OCI-LY7 (cell line): Measurements from ENCODE around the gene NAT9. TPM values are rescaled to one million over a fixed set of nuclear protein-coding genes. Genes with fewer than 3 reads are reported as not detected.

Experiments
- Bru-seq: library from RNA; stranded (reverse); fragments of 400-500 nt; gene quantifications from one replicate; lab custom pipeline; 2021; lab: Mats Ljungman, UMichigan
- BruChase-seq, 2 experiments: library from RNA; stranded (reverse); fragments of 400-500 nt; gene quantifications; one replicate each; lab custom pipeline; 2021; lab: Mats Ljungman, UMichigan
- BruUV-seq: library from RNA; stranded (reverse); fragments of 400-500 nt; replicated peaks from 2 replicates; lab custom pipeline; 2021; lab: Mats Ljungman, UMichigan
- CTCF ChIA-PET: fragments of 300-600 bp; sonication (Branson Sonifier 250); formaldehyde crosslinking; loops from one replicate; lab custom pipeline; 2022; ENCODE audit warnings: antibody characterized with exemption; ENCODE audit not compliant: unreplicated experiment; lab: Charles Lee
- POLR2A ChIA-PET: fragments of 300-600 bp; sonication (Branson Sonifier 250); formaldehyde crosslinking; loops from one replicate; lab custom pipeline; 2022; ENCODE audit warnings: antibody characterized with exemption; lab: Charles Lee
- DNase-seq: peaks from one replicate; pipeline ENCODE4 v3.0.0-alpha.2; 2015; ENCODE audit warnings: low spot score
- H2AFZ ChIP-seq: fragments of 200-600 bp; sonication (generic), shearing (Covaris generic); 2 replicates; pipeline ENCODE4 v1.6.1; 2014; ENCODE audit warnings: mild to moderate bottlenecking, antibody characterized with exemption, low read length, moderate library complexity
- H3K27ac ChIP-seq: fragments of 200-600 bp; sonication (generic); 2 replicates; pipeline ENCODE4 v1.5.1; 2014; ENCODE audit warnings: mixed run types, low read depth, mild to moderate bottlenecking, moderate library complexity, low read length, inconsistent platforms; ENCODE audit not compliant: poor library complexity, severe bottlenecking
- H3K36me3 ChIP-seq: fragments of 200-600 bp; sonication (generic); 2 replicates; pipeline ENCODE4 v1.6.1; 2014; ENCODE audit warnings: mild to moderate bottlenecking, antibody characterized with exemption, low read length, moderate library complexity, mixed read lengths; ENCODE audit not compliant: insufficient read depth
- H3K4me1 ChIP-seq: fragments of 200-600 bp; sonication (generic); 2 replicates; pipeline ENCODE4 v1.5.1; 2014; ENCODE audit warnings: mild to moderate bottlenecking, low read length; ENCODE audit not compliant: insufficient read depth, poor library complexity, severe bottlenecking
- H3K4me2 ChIP-seq: fragments of 200-600 bp; sonication (generic); 2 replicates; pipeline ENCODE4 v1.6.1; 2014; ENCODE audit warnings: mild to moderate bottlenecking, low read length
- H3K4me3 ChIP-seq: fragments of 200-600 bp; sonication (generic); 2 replicates; pipeline ENCODE4 v1.5.1; 2014; ENCODE audit warnings: mild to moderate bottlenecking, low read depth, low read length; ENCODE audit not compliant: poor library complexity, severe bottlenecking
- H3K79me2 ChIP-seq: fragments of 200-600 bp; sonication (generic); 2 replicates; pipeline ENCODE4 v1.6.1; 2016; ENCODE audit warnings: low read depth, mild to moderate bottlenecking, low read length, moderate library complexity, mixed read lengths; ENCODE audit not compliant: insufficient read depth
- H3K9me2 ChIP-seq: fragments of 200-600 bp; sonication (generic); 2 replicates; pipeline ENCODE4 v1.6.1; 2016; ENCODE audit warnings: mild to moderate bottlenecking, low read length, mixed read lengths; ENCODE audit not compliant: insufficient read depth
- H3K9me3 ChIP-seq: fragments of 200-600 bp; sonication (generic); 2 replicates; pipeline ENCODE4 v1.6.1; 2014; ENCODE audit warnings: mild to moderate bottlenecking, mixed run types, low read length, mixed read lengths
- H4K20me1 ChIP-seq: fragments of 200-600 bp; sonication (generic); 2 replicates; pipeline ENCODE4 v1.6.1; 2014; ENCODE audit warnings: mild to moderate bottlenecking, antibody characterized with exemption, low read length, moderate library complexity, mixed read lengths; ENCODE audit not compliant: insufficient read depth
- CTCF ChIP-seq: fragments of 200-600 bp; sonication (generic); conservative IDR thresholded peaks from 2 replicates; pipeline ENCODE4 v1.5.1; 2014; ENCODE audit warnings: mild to moderate bottlenecking, antibody characterized with exemption, low read length, moderate library complexity, mixed read lengths
- EZH2phosphoT487 ChIP-seq: fragments of 200-600 bp; sonication (generic); IDR thresholded peaks from 2 replicates; pipeline ENCODE4 v1.6.1; 2018; ENCODE audit warnings: low read depth, borderline replicate concordance, mild to moderate bottlenecking, mixed run types, antibody characterized with exemption, low read length, moderate library complexity, mixed read lengths
- intact Hi-C: fragments of 100-400 bp; cut with micrococcal nuclease; formaldehyde crosslinking; loops from one replicate; pipeline ENCODE4 v1.10.0; 2022; ENCODE audit not compliant: unreplicated experiment
- long read RNA-seq: library from polyadenylated mRNA; stranded (forward); transcript quantifications from one replicate; pipeline ENCODE4 v2.0.0, GENCODE V29; 2022
- total RNA-seq, 2 experiments: library from RNA; depleted of rRNA in 1 of 2; stranded (reverse); fragments of >200 nt in 1 of 2; shearing (Covaris generic) in 1 of 2; gene quantifications; 2 replicates each; pipeline ENCODE4 v1.2.3, GENCODE V29; 2014 to 2022

NAT9 gene, protein sequence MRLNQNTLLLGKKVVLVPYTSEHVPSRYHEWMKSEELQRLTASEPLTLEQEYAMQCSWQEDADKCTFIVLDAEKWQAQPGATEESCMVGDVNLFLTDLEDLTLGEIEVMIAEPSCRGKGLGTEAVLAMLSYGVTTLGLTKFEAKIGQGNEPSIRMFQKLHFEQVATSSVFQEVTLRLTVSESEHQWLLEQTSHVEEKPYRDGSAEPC
- total RNA-seq (2014; rRNA removed; shearing (Covaris generic)) (77.2 and 99.3 TPM in 2 replicates), total RNA-seq (2022) (87.9 and 89.0 TPM in 2 replicates), Bru-seq, nascent RNA (percentile 73 among the genes with signal in this experiment), BruChase-seq, experiment 1, labeled RNA remaining after a 6-hour chase (percentile 82 among the genes with signal in this experiment), BruChase-seq, experiment 2, labeled RNA remaining after a 2-hour chase (percentile 80 among the genes with signal in this experiment)
- long read RNA-seq, transcript NAT9-210 (7 exons, 1,860 nt), result major isoform, 23 of 158 reads
- long read RNA-seq, transcript NAT9-201 (7 exons, 1,875 nt), result minor isoform, 15 of 158 reads
- long read RNA-seq, transcript NAT9-224 (6 exons, 583 nt), result minor isoform, 5 of 158 reads
- long read RNA-seq, transcript NAT9-225 (6 exons, 1,993 nt), result minor isoform, 10 of 158 reads
- long read RNA-seq, partial matches to known transcripts, result 12 of 158 reads
- long read RNA-seq, other reads (novel, unspliced or antisense), result 89 of 158 reads

DNA sequence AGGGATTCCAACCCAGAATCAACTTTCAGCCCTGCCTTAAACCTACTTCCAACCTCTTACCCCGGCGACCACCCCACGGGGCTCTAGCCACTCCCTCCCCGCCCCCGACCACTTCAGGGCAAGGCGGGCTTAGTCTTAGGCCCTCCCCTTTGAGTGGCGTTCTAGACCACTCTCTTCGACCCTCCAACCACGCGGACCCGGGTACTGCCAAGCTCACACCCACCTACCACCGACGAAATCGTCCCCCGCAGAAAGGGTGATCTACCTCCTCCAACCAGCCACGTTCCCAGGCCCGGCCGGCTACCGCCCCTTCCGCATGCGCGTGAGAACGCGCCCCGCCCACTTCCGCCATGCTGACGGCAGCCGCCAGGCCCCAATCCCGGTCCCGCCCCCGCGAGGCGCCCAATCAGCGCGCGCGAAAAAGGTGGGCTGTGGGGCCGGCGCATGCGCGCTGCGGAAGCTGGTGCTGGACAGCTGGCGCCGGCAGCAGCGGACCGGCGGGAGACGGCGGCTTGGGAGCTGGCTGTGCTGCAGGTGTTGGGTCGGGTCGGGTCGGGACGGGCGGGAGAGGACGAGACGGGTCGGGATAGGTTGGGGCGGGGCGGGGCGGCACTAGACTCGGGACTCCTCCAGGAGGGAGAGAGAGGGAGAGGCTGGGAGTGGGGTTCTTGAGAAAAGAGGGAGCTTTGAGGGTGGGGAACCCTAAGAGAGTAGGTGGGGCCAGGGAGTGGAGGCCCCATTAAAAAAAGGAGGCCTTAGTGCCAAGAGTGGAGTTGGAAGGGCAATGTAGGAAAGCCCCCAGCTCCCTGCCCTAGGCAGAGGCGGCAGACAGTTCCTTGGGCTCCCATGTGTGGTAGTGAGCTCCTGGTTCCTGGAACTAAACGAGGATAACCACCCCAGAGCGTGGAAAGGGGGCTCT is at the start of gene NAT9:
Gene NAT9 (minus strand): TSS at position 302 of the 919 bp plus-strand sequence. CDS start 647 bp downstream, outside the sequence.
- H3K36me3 ChIP-seq, result peaks cover 28% of the 10 kb centered on the region
- H3K79me2 ChIP-seq, result peaks cover 18% of the 10 kb centered on the region
- H3K9me3 ChIP-seq, result no peaks in the 10 kb centered on the region
- H2AFZ ChIP-seq, result peak within 1 kb of the TSS; percentile 53; the same call in 1 of the 2 replicates
- DNase-seq, result peak; percentile 100
- BruUV-seq, result no TSS peak
- H3K4me1 ChIP-seq, result peaks cover 26% of the 10 kb centered on the region
- ChIA-PET CTCF (interaction anchor here (0.6 to 1.8 kb wide), 7 partner anchors 20 to 84 kb away, joined by 3 to 10 read pairs (median 3); no protein-coding TSS in a partner anchor), POLR2A (interaction anchor here (0.6 to 4.4 kb wide), 14 partner anchors 15 to 237 kb away, joined by 3 to 19 read pairs (median 4); partner anchors contain the start of genes FDXR and MRPL58)
- peak within 1 kb of the TSS; percentile 75 for H3K4me3 ChIP-seq
- no peak for TF ChIP-seq EZH2phosphoT487
- intact Hi-C loops, result loop anchor here (1.0 kb wide), 1 partner anchor 28 kb away; the partner anchor contains the start of gene NHERF1
- H3K4me2 ChIP-seq, result peak within 1 kb of the TSS; percentile 96
- no peaks in the 10 kb centered on the region; the same call in 1 of the 2 replicates for H4K20me1 ChIP-seq
- H3K9me2 ChIP-seq, result no peaks in the 10 kb centered on the region
- H3K27ac ChIP-seq, result peak within 1 kb of the TSS; percentile 32

GRCh38 chr17:74824961-74825627 is 48.9 kb upstream of the NAT9 start:
- ChIA-PET POLR2A (no interaction called here), CTCF (no interaction called here)
- no TSS peak for BruUV-seq

More at GRCh38 chr17:74824961-74825627, 48.9 kb upstream of the NAT9 start:
- H3K4me1 ChIP-seq, result no peaks in the 10 kb centered on the region
- no peak overlapping the region for H2AFZ ChIP-seq
- H3K4me3 ChIP-seq, result no peak overlapping the region
- intact Hi-C loops, result no loop called here
- H3K9me3 ChIP-seq, result no peaks in the 10 kb centered on the region
- DNase-seq, result no peak
- TF ChIP-seq CTCF, result no peak
- TF ChIP-seq EZH2phosphoT487, result no peak
- no peak overlapping the region for H3K4me2 ChIP-seq
- no peaks in the 10 kb centered on the region for H3K9me2 ChIP-seq
- no peak overlapping the region for H3K27ac ChIP-seq
- H3K79me2 ChIP-seq, result no peaks in the 10 kb centered on the region
- no peaks in the 10 kb centered on the region for H3K36me3 ChIP-seq
- H4K20me1 ChIP-seq, result no peaks in the 10 kb centered on the region; the same call in 1 of the 2 replicates
